Motor neuron (in vitro differentiated cells): Measurements from ENCODE around the gene CLDND2. TPM values are rescaled to one million over a fixed set of nuclear protein-coding genes. Genes with fewer than 3 reads are reported as not detected.
"Not testable (repeated sequence)": the region's sequence is repeated elsewhere in the genome, so short reads cannot be mapped to it uniquely, and the experiment has no call there.

Experiments used
- ATAC-seq, 8 experiments: fragments of 200-7000 bp; cut with Tn5 transposase; replicated peaks in 6 of 8; 2 replicates each; pipeline ENCODE4 v1.8.0; 2021; ENCODE audit warnings: mild to moderate bottlenecking in 8 of 8, moderate library complexity in 8 of 8
- H3K27ac ChIP-seq, 2 donors: fragments of 250-450 bp; sonication (Bioruptor Pico); 2 replicates each; pipeline ENCODE4 v1.9.0; 2021; ENCODE audit warnings: antibody characterized with exemption in 2 of 2, mild to moderate bottlenecking in 2 of 2, moderate library complexity in 1 of 2
- H3K4me1 ChIP-seq, 2 donors: fragments of 250-450 bp; sonication (Bioruptor Pico); replicated peaks in 1 of 2; 2 replicates each; pipeline ENCODE4 v1.6.1; 2021; ENCODE audit warnings: antibody characterized with exemption in 2 of 2, mild to moderate bottlenecking in 2 of 2, moderate library complexity in 1 of 2
- H3K4me3 ChIP-seq, 5 donors: fragments of 250-450 bp; sonication (Bioruptor Pico); 2 replicates each; pipeline ENCODE4 v1.9.0; 2021; ENCODE audit warnings: antibody characterized with exemption in 5 of 5, mild to moderate bottlenecking in 5 of 5, moderate library complexity in 4 of 5
- WGBS, 10 experiments: fragments of 450-650 bp; shearing (Covaris generic); methylation state at CpG; one replicate each; pipeline ENCODE4 v1.0.0; 2022; 5-methylcytosine and 5-hydroxymethylcytosine counted together
- in situ Hi-C, 9 experiments: fragments of 400-800 bp; cut with MboI; loops; one replicate each; pipeline ENCODE4 v1.15.0; 2021; ENCODE audit warnings: low sequenced_read_pairs in 9 of 9, low pct_unique_long_range_greater_than_20kb in 2 of 9; ENCODE audit not compliant: unreplicated experiment in 9 of 9
- total RNA-seq, 8 experiments: library from RNA; unstranded; fragments of 300-600 nt; gene quantifications; 2 replicates each; pipeline versions ENCODE4 v1.2.3 to v1.2.4, GENCODE V29; 2022

Gene CLDND2
- total RNA-seq, 8 experiments from 2014 or later = 0.36 to 4.1 (median 2.4) TPM

GRCh38 chr19:51397453-51397852 lies 28.6 kb upstream of the CLDND2 start:
- H3K27ac ChIP-seq, H3K4me1 ChIP-seq, ATAC-seq, H3K4me3 ChIP-seq, in situ Hi-C loops: not testable (repeated sequence)
- 20 to 100% (median 91%) methylated on average over 2 to 9 of the region's 9 CpGs; no CpG with 5 or more reads in 1 of the 10 experiments for WGBS, 10 experiments

GRCh38 chr19:51396175-51396574 lies 27.4 kb upstream of the CLDND2 start:
- no peak overlapping the region for H3K27ac ChIP-seq
- H3K4me3 ChIP-seq = no peak overlapping the region
- in situ Hi-C loops = no loop called here
- 100% methylated on average over 2 of the region's 2 CpGs; no CpG with 5 or more reads in 8 of the 10 experiments for WGBS, 10 experiments
- no peak for ATAC-seq
- H3K4me1 ChIP-seq = peaks cover 0 to 4% of the 10 kb centered on the region in 2 donors

- peak overlapping the region; percentile 37 to 44 (median 38) for H3K4me3 ChIP-seq
- peak; percentile 95 to 98 (median 97) for ATAC-seq
- peak overlapping the region; percentile 69 to 81 for H3K27ac ChIP-seq
- WGBS, 10 experiments = 0 to 40% (median 2%) methylated on average over 1 to 21 of the region's 45 CpGs; no CpG with 5 or more reads in 2 of the 10 experiments
- in situ Hi-C loops = no loop called here
- peaks cover 3 to 4% of the 10 kb centered on the region in 2 donors for H3K4me1 ChIP-seq
Measured at GRCh38 chr19:51394050-51394836, 25.4 kb upstream of the CLDND2 start.

- 20 to 100% (median 88%) methylated on average over 1 of the region's 1 CpG; no CpG with 5 or more reads in 2 of the 10 experiments for whole genome bisulfite sequencing, 10 experiments
- in situ Hi-C loops = no loop called here
- peaks cover 3 to 4% of the 10 kb centered on the region in 2 donors for H3K4me1 ChIP-seq
- ATAC-seq = no peak
- no peak overlapping the region for H3K27ac ChIP-seq
- H3K4me3 ChIP-seq = no peak overlapping the region
Measured at GRCh38 chr19:51392701-51393100, 23.9 kb upstream of the CLDND2 start.

- Histone ChIP-seq H3K4me1 (peaks cover 3 to 4% of the 10 kb centered on the region in 2 donors), H3K27ac (no peak overlapping the region), H3K4me3 (no peak overlapping the region)
- WGBS, 10 experiments = 50 to 100% (median 72%) methylated on average over 2 to 4 of the region's 8 CpGs; no CpG with 5 or more reads in 5 of the 10 experiments
- no peak for ATAC-seq
- in situ Hi-C loops = no loop called here
Measured at GRCh38 chr19:51391073-51391611, 22.3 kb upstream of the CLDND2 start.

- WGBS, 10 experiments = no CpG with 5 or more reads among the region's 14 CpGs
- in situ Hi-C loops = no loop called here
- ATAC-seq = no peak
- H3K4me1 ChIP-seq = peaks cover 3 to 4% of the 10 kb centered on the region in 2 donors
- no peak overlapping the region for H3K4me3 ChIP-seq
- no peak overlapping the region for H3K27ac ChIP-seq
Measured at GRCh38 chr19:51389143-51389542, 20.3 kb upstream of the CLDND2 start.

- no peak within 1 kb of the TSS for H3K4me3 ChIP-seq
- peaks cover 0 to 3% of the 10 kb centered on the region in 2 donors for H3K4me1 ChIP-seq
- 81 to 96% methylated on average over 5 to 11 of the region's 15 CpGs; no CpG with 5 or more reads in 8 of the 10 experiments for WGBS, 10 experiments
- in situ Hi-C loops = no loop called here
- ATAC-seq = no peak
- no peak within 1 kb of the TSS for H3K27ac ChIP-seq
Measured at GRCh38 chr19:51387924-51388389, 19.2 kb upstream of the CLDND2 start, which contains the start of gene LIM2. Gene LIM2 (minus strand): TSS chr19:51387974. CDS start chr19:51387443, 531 bp downstream.

GRCh38 chr19:51386882-51387520 lies 18.2 kb upstream of the CLDND2 start:
- Histone ChIP-seq H3K4me1 (peaks cover 0 to 3% of the 10 kb centered on the region in 2 donors), H3K27ac (no peak overlapping the region), H3K4me3 (no peak overlapping the region)
- in situ Hi-C loops = no loop called here
- ATAC-seq = no peak
- WGBS, 10 experiments = 17 to 94% (median 85%) methylated on average over 1 to 8 of the region's 14 CpGs; no CpG with 5 or more reads in 3 of the 10 experiments

- no peak overlapping the region for H3K4me3 ChIP-seq
- ATAC-seq = no peak
- no peaks in the 10 kb centered on the region for H3K4me1 ChIP-seq
- H3K27ac ChIP-seq = no peak overlapping the region
- WGBS, 10 experiments = 60 to 92% (median 80%) methylated on average over 1 to 3 of the region's 4 CpGs; no CpG with 5 or more reads in 7 of the 10 experiments
- in situ Hi-C loops = no loop called here
Measured at GRCh38 chr19:51382004-51382403, 13.2 kb upstream of the CLDND2 start.

GRCh38 chr19:51380379-51380778 lies 11.6 kb upstream of the CLDND2 start:
- Histone ChIP-seq H3K4me3 (no peak overlapping the region), H3K4me1 (no peaks in the 10 kb centered on the region), H3K27ac (no peak overlapping the region)
- ATAC-seq = no peak
- in situ Hi-C loops = no loop called here
- WGBS, 10 experiments = no CpG with 5 or more reads among the region's 9 CpGs

GRCh38 chr19:51377422-51377821 lies 8.6 kb upstream of the CLDND2 start:
- in situ Hi-C loops = no loop called here
- Histone ChIP-seq H3K4me1 (no peaks in the 10 kb centered on the region), H3K4me3 (no peak overlapping the region), H3K27ac (no peak overlapping the region)
- no peak for ATAC-seq
- 50 to 96% (median 93%) methylated on average over 1 to 2 of the region's 2 CpGs; no CpG with 5 or more reads in 7 of the 10 experiments for WGBS, 10 experiments

- Histone ChIP-seq H3K27ac (no peak overlapping the region), H3K4me1 (no peaks in the 10 kb centered on the region), H3K4me3 (no peak overlapping the region)
- in situ Hi-C loops = no loop called here
- no peak for ATAC-seq
- WGBS, 10 experiments = 10 to 87% (median 68%) methylated on average over 1 to 5 of the region's 11 CpGs; no CpG with 5 or more reads in 4 of the 10 experiments
Measured at GRCh38 chr19:51375504-51376221, 6.9 kb upstream of the CLDND2 start.
